Ovary (tissue), 9 donors: ENCODE measurements around the gene RFTN2. TPM values are rescaled to one million over a fixed set of nuclear protein-coding genes. Genes with fewer than 3 reads are reported as not detected.

ENCODE experiments used
- DNase-seq, 5 donors: peaks; one replicate each; pipeline ENCODE4 v3.0.0-alpha.2; 2019 to 2020
- H3K27ac ChIP-seq, 2 donors: fragments of 200-600 bp; one replicate each; pipeline versions ENCODE4 v1.5.1 to v1.8.0; 2019 to 2022
- H3K27me3 ChIP-seq: fragments of 200-600 bp; one replicate; pipeline ENCODE4 v1.8.0; 2022
- H3K36me3 ChIP-seq: fragments of 200-600 bp; sonication (generic); one replicate; pipeline ENCODE4 v1.5.1; 2019
- H3K4me1 ChIP-seq: one replicate; pipeline ENCODE4 v1.8.1; 2013; ENCODE audit warnings: mild to moderate bottlenecking, moderate library complexity; ENCODE audit not compliant: insufficient read depth
- H3K4me3 ChIP-seq: fragments of 200-600 bp; sonication (generic); one replicate; pipeline ENCODE4 v1.5.1; 2017
- H3K9me3 ChIP-seq, 2 donors: fragments of 200-600 bp in 1 of 2; sonication (generic) in 1 of 2; one replicate each; pipeline versions ENCODE4 v1.5.1 to v1.8.1; 2013 to 2019; ENCODE audit warnings: mild to moderate bottlenecking in 1 of 2, moderate library complexity in 1 of 2
- CTCF ChIP-seq, 3 donors: fragments of 450-650 bp in 2 of 3; fragments of 200-600 bp in 1 of 3; IDR thresholded peaks; one replicate each; pipeline versions ENCODE4 v1.5.1 to v1.8.0; 2016 to 2022; ENCODE audit warnings: antibody characterized with exemption in 3 of 3, mild to moderate bottlenecking in 1 of 3
- EP300 ChIP-seq: sonication (generic); formaldehyde crosslinking; IDR thresholded peaks from one replicate; pipeline ENCODE4 v1.6.1; 2017; ENCODE audit warnings: antibody characterized with exemption
- POLR2A ChIP-seq: fragments of 450-650 bp; IDR thresholded peaks from one replicate; pipeline ENCODE4 v1.6.1; 2017; ENCODE audit warnings: antibody characterized with exemption, mild to moderate bottlenecking, moderate library complexity
- WGBS, 3 donors: extraction: QIAGEN DNeasy Blood & Tissue Kit in 1 of 3; methylation state at CpG; one replicate each; pipeline versions ENCODE4 v1.1.5 to v1.1.7; 2013 to 2017; 5-methylcytosine and 5-hydroxymethylcytosine counted together
- intact Hi-C, 4 donors: fragments of 100-400 bp; cut with DNase I; formaldehyde crosslinking; loops; one replicate each; pipeline versions ENCODE4 v1.11.0 to v1.15.1; 2022 to 2023
- polyA plus RNA-seq, 2 donors: library from polyadenylated mRNA; stranded (reverse); fragments of 200-250 nt in 1 of 2; fragments of 350-450 nt in 1 of 2; fragmentation: Illumina TruSeq in 1 of 2; extraction: RNeasy Lipid Tissue Mini Kit (QIAGEN cat#74804) in 1 of 2; gene quantifications; one replicate each; pipeline ENCODE4 v1.2.3, GENCODE V29; 2013 to 2014
- total RNA-seq, 7 donors: library from RNA; depleted of rRNA in 2 of 7; stranded (reverse); fragments of >200 nt in 2 of 7; fragmentation: NEBNext Ultra II Directional in 3 of 7; extraction: Animal tissue kit (Norgen Biotek cat#: 25700) in 3 of 7; gene quantifications; one replicate each; pipeline versions ENCODE4 v1.1.0 to v1.2.4, GENCODE V29; 2016 to 2023
- donor health status: DM: no; HTN: no; CAD: no; lungs with moderate emphysema.
- donor health status: DM: no; HTN: no; CAD: no.
- donor health status: Bipolar disorder and iron deficiency.
- donor health status: DM: yes; HTN: yes; CAD: no.
- donor health status: DM: no; HTN: no; CAD: no.
- donor health status: DM: yes; HTN: yes; CAD: no.

Gene RFTN2
- total and polyA plus RNA-seq, 9 donors = 8.1 to 22.1 (median 13.4) TPM

GRCh38 chr2:197576631-197577030 is 98.8 kb downstream of the RFTN2 start:
- 11 to 29% (median 22%) methylated on average over 3 of the region's 3 CpGs for WGBS, 3 donors
- Histone ChIP-seq H3K36me3 (no peaks in the 10 kb centered on the region), H3K4me1 (peaks cover 2% of the 10 kb centered on the region), H3K4me3 (no peak overlapping the region), H3K9me3 (no peaks in the 10 kb centered on the region), H3K27me3 (no peaks in the 10 kb centered on the region), H3K27ac (no peak overlapping the region)
- intact Hi-C loops = no loop called here
- TF ChIP-seq POLR2A = no peak
- no peak for TF ChIP-seq CTCF (IDR thresholded peaks at IDR 0.05)
- no peak for TF ChIP-seq EP300
- DNase-seq = no peak

GRCh38 chr2:197575987-197576386 is 99.4 kb downstream of the RFTN2 start:
- TF ChIP-seq CTCF (IDR thresholded peaks at IDR 0.05) (no peak), POLR2A (no peak), EP300 (no peak)
- Histone ChIP-seq H3K36me3 (no peaks in the 10 kb centered on the region), H3K27me3 (no peaks in the 10 kb centered on the region), H3K4me3 (no peak overlapping the region), H3K4me1 (peaks cover 2% of the 10 kb centered on the region), H3K27ac (no peak overlapping the region), H3K9me3 (no peaks in the 10 kb centered on the region)
- peak in 1 of 5 donors; percentile 19 for DNase-seq
- 87 to 97% (median 92%) methylated on average over 2 of the region's 2 CpGs for WGBS, 3 donors
- intact Hi-C loops = no loop called here

- H3K36me3 ChIP-seq = no peaks in the 10 kb centered on the region
- DNase-seq = no peak
- no peak for TF ChIP-seq EP300
- TF ChIP-seq POLR2A = no peak
- no peak for TF ChIP-seq CTCF (IDR thresholded peaks at IDR 0.05)
- H3K27me3 ChIP-seq = no peaks in the 10 kb centered on the region
- 97 to 98% (median 97%) methylated on average over 2 of the region's 2 CpGs for WGBS, 3 donors
- no peak overlapping the region for H3K27ac ChIP-seq
- H3K4me3 ChIP-seq = no peak overlapping the region
- H3K4me1 ChIP-seq = peaks cover 2% of the 10 kb centered on the region
- intact Hi-C loops = no loop called here
- H3K9me3 ChIP-seq = no peaks in the 10 kb centered on the region
These were observed 101.8 kb downstream of the RFTN2 start for GRCh38 chr2:197573608-197574007.

DNA sequence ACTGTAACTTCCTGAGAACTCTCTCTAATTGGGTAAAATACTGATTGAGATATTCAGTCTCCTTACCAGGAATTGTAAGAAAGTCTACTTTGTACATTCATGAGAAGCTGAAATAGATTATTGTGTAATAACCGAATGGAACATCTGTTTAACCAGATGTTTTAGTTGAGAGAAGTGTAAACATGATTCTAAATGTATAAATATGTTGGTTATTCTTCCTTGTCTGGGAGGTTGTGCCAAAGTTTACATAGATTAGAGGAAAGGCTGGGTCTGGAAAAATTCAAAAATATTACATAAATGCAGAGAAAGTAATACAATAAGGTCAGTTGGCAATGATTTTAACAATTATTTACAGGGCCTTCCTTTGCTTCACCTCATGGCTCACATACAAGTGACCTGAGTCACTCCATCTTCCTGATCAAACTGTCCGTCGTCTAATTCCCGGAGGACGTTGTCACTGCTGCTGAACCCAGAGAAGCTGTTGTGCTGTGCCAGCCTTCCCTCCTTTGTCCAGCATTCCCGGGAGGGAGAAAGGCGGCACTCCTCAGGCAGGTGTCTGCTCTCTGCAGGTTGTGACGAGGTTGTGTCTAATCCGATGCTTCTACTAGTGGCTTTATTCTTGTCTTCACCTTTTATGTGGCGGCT is 103.6 kb downstream of the RFTN2 start:
- Histone ChIP-seq H3K4me3 (no peak overlapping the region), H3K9me3 (no peaks in the 10 kb centered on the region), H3K27me3 (no peaks in the 10 kb centered on the region), H3K36me3 (no peaks in the 10 kb centered on the region), H3K27ac (no peak overlapping the region), H3K4me1 (peaks cover 2% of the 10 kb centered on the region)
- TF ChIP-seq EP300 = no peak
- TF ChIP-seq POLR2A = no peak
- no peak for TF ChIP-seq CTCF (IDR thresholded peaks at IDR 0.05)
- WGBS, 3 donors = 20 to 30% (median 21%) methylated on average over 10 of the region's 10 CpGs
- intact Hi-C loops = no loop called here
- DNase-seq = no peak
